Naive B cell (primary cell): ENCODE measurements around the gene PLA2G4E. TPM values are rescaled to one million over a fixed set of nuclear protein-coding genes. Genes with fewer than 3 reads are reported as not detected.

Experiments
- ATAC-seq, 2 donors: fragments of 150-1000 bp; cut with Tn5 transposase; 2 replicates each; pipeline ENCODE4 v1.10.0; 2021; ENCODE audit warnings: low read depth in 2 of 2, mild to moderate bottlenecking in 2 of 2, moderate library complexity in 2 of 2
- DNase-seq: peaks from one replicate; pipeline ENCODE4 v3.0.0; 2022
- H3K27ac Mint-ChIP-seq, 6 donors: one replicate each; pipeline ENCODE4 v1.8.0; 2020 to 2022; ENCODE audit warnings: mild to moderate bottlenecking in 6 of 6, mixed read lengths in 6 of 6, moderate library complexity in 5 of 6, inconsistent platforms in 2 of 6
- H3K27me3 Mint-ChIP-seq, 3 donors: one replicate each; pipeline ENCODE4 v1.8.0; 2021 to 2022; ENCODE audit warnings: mixed read lengths in 3 of 3, mild to moderate bottlenecking in 1 of 3
- H3K36me3 Mint-ChIP-seq, 2 donors: one replicate each; pipeline ENCODE4 v1.8.0; 2020 to 2022; ENCODE audit warnings: mixed read lengths in 2 of 2, inconsistent platforms in 1 of 2, mild to moderate bottlenecking in 1 of 2
- H3K4me1 Mint-ChIP-seq, 3 donors: one replicate each; pipeline ENCODE4 v1.8.0; 2020 to 2022; ENCODE audit warnings: mixed read lengths in 3 of 3, inconsistent platforms in 1 of 3, mild to moderate bottlenecking in 1 of 3, moderate library complexity in 1 of 3
- H3K4me3 Mint-ChIP-seq, 8 donors: one replicate each; pipeline ENCODE4 v1.8.0; 2020 to 2022; ENCODE audit warnings: mild to moderate bottlenecking in 8 of 8, mixed read lengths in 8 of 8, moderate library complexity in 8 of 8, inconsistent platforms in 2 of 8
- H3K9me3 Mint-ChIP-seq, 7 donors: one replicate each; pipeline ENCODE4 v1.8.0; 2020 to 2022; ENCODE audit warnings: mixed read lengths in 7 of 7, mild to moderate bottlenecking in 5 of 7, inconsistent platforms in 2 of 7, moderate library complexity in 1 of 7
- polyA plus RNA-seq, 6 donors: library from polyadenylated mRNA; unstranded; fragments of 300-500 nt; fragmentation: Illumina TruSeq; gene quantifications; one replicate each; pipeline ENCODE4 v1.2.3, GENCODE V29; 2021; ENCODE audit warnings: low read depth in 6 of 6

The PLA2G4E gene
- polyA plus RNA-seq, 6 donors from 2014 or later, result not detected

GRCh38 chr15:41969851-41970431, 50.9 kb downstream of the PLA2G4E start:
- Mint-ChIP-seq H3K36me3 (no peaks in the 10 kb centered on the region), H3K4me3 (peak overlapping the region; percentile 23 to 97 (median 88)), H3K9me3 (no peaks in the 10 kb centered on the region), H3K27ac (peak overlapping the region; percentile 40 to 96 (median 92)), H3K4me1 (peaks cover 56 to 72% (median 64%) of the 10 kb centered on the region in 3 donors), H3K27me3 (peaks cover 5 to 12% (median 10%) of the 10 kb centered on the region in 3 donors)
- peak; percentile 7 to 12 for ATAC-seq
- peak; percentile 48 for DNase-seq

GRCh38 chr15:41968701-41969100, 52.1 kb downstream of the PLA2G4E start:
- no peaks in the 10 kb centered on the region for H3K36me3 Mint-ChIP-seq
- H3K9me3 Mint-ChIP-seq, result no peaks in the 10 kb centered on the region
- ATAC-seq (no peak), DNase-seq (no peak)
- H3K27ac Mint-ChIP-seq, result peak overlapping the region in 3 of 6 donors; percentile 61 to 95 (median 78)
- H3K4me3 Mint-ChIP-seq, result peak overlapping the region in 5 of 8 donors; percentile 10 to 76 (median 65)
- peaks cover 0 to under 1% (median 0%) of the 10 kb centered on the region in 3 donors for H3K27me3 Mint-ChIP-seq
- H3K4me1 Mint-ChIP-seq, result peaks cover 56 to 72% (median 64%) of the 10 kb centered on the region in 3 donors

GRCh38 chr15:41967506-41968206, 53.2 kb downstream of the PLA2G4E start:
- Mint-ChIP-seq H3K9me3 (no peaks in the 10 kb centered on the region), H3K4me1 (peaks cover 51 to 62% (median 59%) of the 10 kb centered on the region in 3 donors), H3K27ac (peak overlapping the region; percentile 25 to 94 (median 84)), H3K4me3 (peak overlapping the region; percentile 5 to 90 (median 74)), H3K27me3 (no peaks in the 10 kb centered on the region), H3K36me3 (no peaks in the 10 kb centered on the region)
- DNase-seq (peak; percentile 72), ATAC-seq (peak; percentile 31 to 32)

DNA sequence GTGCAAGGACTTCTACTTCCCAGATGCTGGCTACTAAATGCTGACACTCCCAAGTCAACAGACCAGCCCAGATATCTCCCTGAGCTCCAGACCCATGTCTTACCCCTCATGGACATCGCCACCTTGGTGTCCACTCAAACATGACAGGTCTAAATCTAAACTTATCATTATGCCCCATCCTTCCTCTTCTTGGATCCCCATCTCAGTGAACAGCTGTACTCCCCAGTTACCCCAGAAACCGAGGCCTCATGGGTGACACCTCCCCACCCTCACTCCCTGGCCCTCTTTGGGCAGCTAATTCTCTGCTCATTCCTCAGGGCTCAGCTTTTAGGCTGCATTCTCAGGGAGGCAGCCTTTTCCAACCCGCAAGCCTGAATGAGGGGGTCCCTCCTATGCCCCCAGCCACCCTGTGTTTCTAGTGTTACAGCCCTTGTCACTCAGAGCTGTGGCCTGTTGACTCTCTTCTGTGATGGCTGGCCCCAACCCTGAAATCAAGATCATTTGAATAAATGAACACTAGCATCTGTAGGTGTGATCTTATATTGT, 53.8 kb downstream of the PLA2G4E start:
- ATAC-seq (no peak), DNase-seq (peak; percentile 14)
- peaks cover 3% of the 10 kb centered on the region in 2 donors for H3K36me3 Mint-ChIP-seq
- peak overlapping the region in 5 of 8 donors; percentile 36 to 77 (median 67) for H3K4me3 Mint-ChIP-seq
- peaks cover 0 to 2% (median 0%) of the 10 kb centered on the region in 7 donors for H3K9me3 Mint-ChIP-seq
- H3K27ac Mint-ChIP-seq, result peak overlapping the region in 4 of 6 donors; percentile 26 to 89 (median 83)
- H3K4me1 Mint-ChIP-seq, result peaks cover 50 to 62% (median 57%) of the 10 kb centered on the region in 3 donors
- H3K27me3 Mint-ChIP-seq, result no peaks in the 10 kb centered on the region

DNA sequence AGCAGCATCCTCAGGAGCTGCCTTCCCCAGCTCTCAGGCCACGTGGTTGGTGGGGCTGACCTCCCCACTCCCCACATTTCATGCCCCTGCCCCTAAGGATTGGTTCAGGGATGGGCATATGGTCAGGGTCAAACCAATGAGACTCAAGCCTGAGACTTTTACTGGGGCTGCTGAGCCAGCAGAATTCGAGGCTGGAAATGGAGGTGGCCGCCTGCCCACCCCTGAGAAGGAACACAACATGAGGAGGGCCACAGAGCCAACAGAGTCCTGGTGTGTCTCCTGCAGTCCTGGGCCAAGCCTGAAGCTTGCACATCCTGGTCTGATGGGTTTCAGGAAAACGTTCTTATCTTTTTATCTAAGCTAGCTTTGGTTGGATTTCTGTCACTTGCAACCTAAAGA, 54.4 kb downstream of the PLA2G4E start:
- H3K4me3 Mint-ChIP-seq, result peak overlapping the region in 4 of 8 donors; percentile 49 to 77 (median 69)
- peaks cover 0 to 2% (median 0%) of the 10 kb centered on the region in 7 donors for H3K9me3 Mint-ChIP-seq
- H3K27me3 Mint-ChIP-seq, result no peaks in the 10 kb centered on the region
- H3K36me3 Mint-ChIP-seq, result peaks cover 8% of the 10 kb centered on the region in 2 donors
- DNase-seq, result no peak
- H3K27ac Mint-ChIP-seq, result peak overlapping the region in 5 of 6 donors; percentile 26 to 89 (median 78)
- no peak for ATAC-seq
- H3K4me1 Mint-ChIP-seq, result peaks cover 48 to 62% (median 59%) of the 10 kb centered on the region in 3 donors

DNA sequence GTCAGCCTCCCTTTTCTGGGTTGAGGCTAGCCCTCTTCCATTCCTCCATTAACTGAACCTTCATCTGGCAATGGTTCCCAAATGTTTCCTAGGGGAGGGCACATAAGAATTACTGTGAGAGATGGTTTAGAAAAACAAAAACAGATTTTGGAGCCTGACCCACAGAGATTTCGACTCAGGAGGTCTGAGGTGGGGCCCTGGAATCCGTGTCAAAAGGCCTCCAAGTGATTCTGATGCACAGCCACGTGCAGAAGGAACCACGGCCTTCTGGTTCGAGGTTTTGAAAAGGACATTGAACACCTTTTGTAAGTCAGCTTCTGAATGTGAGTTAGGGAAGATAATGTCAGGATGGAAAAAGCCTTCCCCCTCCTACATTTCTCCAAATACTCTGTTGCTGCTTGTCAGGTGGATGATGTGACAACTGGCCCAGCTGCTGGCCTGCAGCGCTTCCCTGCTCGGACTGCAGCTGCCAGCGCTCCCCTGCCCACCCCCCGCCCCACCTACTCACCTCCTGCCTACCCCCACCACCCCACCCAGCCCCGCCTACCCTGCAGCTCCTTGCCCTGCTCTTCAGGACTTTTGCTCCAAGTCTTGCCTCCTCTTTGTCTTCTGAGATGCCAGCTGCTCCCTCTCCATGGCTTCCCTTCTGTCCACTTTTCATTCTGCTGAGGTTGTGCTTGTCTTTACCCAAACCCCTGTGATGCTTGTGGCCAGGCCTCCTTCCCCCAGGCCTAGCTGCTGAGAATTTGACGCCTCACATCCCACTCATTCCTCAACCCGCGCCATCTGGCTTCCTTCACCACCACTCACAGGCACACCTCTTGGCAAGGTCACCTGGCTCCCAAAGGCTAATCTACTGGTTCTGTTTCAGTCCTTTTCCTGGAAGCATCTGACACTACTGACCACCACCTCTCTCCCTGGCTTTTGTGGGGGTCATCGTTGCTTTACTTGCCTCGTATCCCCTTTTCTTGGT, 55.1 kb downstream of the PLA2G4E start:
- Mint-ChIP-seq H3K4me1 (peaks cover 41 to 57% (median 55%) of the 10 kb centered on the region in 3 donors), H3K36me3 (peaks cover 8% of the 10 kb centered on the region in 2 donors), H3K27ac (peak overlapping the region in 4 of 6 donors; percentile 51 to 85 (median 81)), H3K9me3 (peaks cover 0 to 2% (median 0%) of the 10 kb centered on the region in 7 donors), H3K27me3 (no peaks in the 10 kb centered on the region), H3K4me3 (peak overlapping the region in 1 of 8 donors; percentile 25)
- DNase-seq (no peak), ATAC-seq (no peak)

DNA sequence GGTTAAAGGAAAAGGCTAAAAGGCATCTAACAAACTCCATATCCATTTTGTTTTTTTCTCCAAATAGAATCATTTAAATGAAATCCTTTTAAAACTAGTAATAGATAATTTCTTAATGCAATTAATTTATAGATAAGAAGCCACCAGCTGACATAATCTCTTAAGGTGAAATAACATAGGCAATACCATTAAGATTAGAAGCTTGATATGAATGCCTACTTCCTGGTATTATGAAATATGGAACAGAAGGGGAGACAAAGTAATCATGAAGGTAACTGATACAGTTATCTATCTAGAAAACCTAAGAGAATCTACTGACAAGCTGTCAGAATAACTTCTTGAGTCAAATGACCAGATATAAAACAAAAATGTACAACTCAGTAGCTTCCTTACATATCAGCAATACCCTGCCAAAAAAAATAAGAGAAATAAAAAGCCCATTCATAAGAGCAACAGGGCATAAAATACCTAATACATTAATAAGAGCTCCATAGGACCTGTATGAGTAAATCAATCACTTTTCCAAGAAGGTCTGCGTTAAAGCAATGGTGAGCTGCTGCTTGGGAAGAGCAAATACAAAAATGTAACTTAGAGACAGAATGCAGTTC, 59.1 kb downstream of the PLA2G4E start:
- Mint-ChIP-seq H3K9me3 (peaks cover 0 to 2% (median 0%) of the 10 kb centered on the region in 7 donors), H3K27ac (no peak overlapping the region), H3K27me3 (no peaks in the 10 kb centered on the region), H3K36me3 (peaks cover 8% of the 10 kb centered on the region in 2 donors), H3K4me1 (peaks cover 14 to 31% (median 23%) of the 10 kb centered on the region in 3 donors), H3K4me3 (no peak overlapping the region)
- ATAC-seq (no peak), DNase-seq (no peak)

DNA sequence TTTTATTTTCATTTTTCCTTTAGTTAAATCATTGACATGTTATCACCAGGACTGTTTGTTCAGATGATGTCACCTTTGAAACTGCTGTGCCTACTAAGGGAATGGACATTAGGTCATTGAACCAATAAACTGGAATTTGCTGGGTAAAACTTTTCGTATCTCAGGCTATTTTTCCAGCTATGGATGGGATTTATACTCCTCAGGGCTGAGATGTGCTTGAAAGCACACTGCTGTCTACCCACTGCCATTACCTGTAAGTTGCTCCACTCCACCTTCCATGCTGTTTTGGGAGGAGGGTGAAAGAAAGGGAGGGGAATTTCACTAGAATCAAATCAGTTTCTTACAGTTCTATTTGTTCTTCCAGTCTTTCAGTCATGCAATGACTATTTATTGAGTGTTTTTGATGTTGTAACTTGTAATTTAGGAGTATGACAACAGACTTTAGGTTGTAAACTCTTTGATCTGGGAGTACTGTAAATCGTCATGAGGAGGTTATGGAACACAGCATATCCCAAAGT, 59.8 kb downstream of the PLA2G4E start:
- Mint-ChIP-seq H3K27ac (no peak overlapping the region), H3K27me3 (no peaks in the 10 kb centered on the region), H3K4me3 (no peak overlapping the region)

GRCh38 chr15:41958002-41958420, 62.8 kb downstream of the PLA2G4E start:
- peaks cover 0 to 2% (median 0%) of the 10 kb centered on the region in 7 donors for H3K9me3 Mint-ChIP-seq
- H3K4me1 Mint-ChIP-seq, result peaks cover 5 to 21% (median 12%) of the 10 kb centered on the region in 3 donors
- no peak for ATAC-seq
- peaks cover 8% of the 10 kb centered on the region in 2 donors for H3K36me3 Mint-ChIP-seq
- no peak for DNase-seq
- no peaks in the 10 kb centered on the region for H3K27me3 Mint-ChIP-seq
- no peak overlapping the region for H3K4me3 Mint-ChIP-seq
- H3K27ac Mint-ChIP-seq, result peak overlapping the region in 1 of 6 donors; percentile 3

More for the DNA sequence above, 59.8 kb downstream of the PLA2G4E start:
- ATAC-seq, result no peak
- DNase-seq, result no peak
- Mint-ChIP-seq H3K36me3 (peaks cover 8% of the 10 kb centered on the region in 2 donors), H3K4me1 (peaks cover 8 to 25% (median 16%) of the 10 kb centered on the region in 3 donors), H3K9me3 (peaks cover 0 to 2% (median 0%) of the 10 kb centered on the region in 7 donors)

DNA sequence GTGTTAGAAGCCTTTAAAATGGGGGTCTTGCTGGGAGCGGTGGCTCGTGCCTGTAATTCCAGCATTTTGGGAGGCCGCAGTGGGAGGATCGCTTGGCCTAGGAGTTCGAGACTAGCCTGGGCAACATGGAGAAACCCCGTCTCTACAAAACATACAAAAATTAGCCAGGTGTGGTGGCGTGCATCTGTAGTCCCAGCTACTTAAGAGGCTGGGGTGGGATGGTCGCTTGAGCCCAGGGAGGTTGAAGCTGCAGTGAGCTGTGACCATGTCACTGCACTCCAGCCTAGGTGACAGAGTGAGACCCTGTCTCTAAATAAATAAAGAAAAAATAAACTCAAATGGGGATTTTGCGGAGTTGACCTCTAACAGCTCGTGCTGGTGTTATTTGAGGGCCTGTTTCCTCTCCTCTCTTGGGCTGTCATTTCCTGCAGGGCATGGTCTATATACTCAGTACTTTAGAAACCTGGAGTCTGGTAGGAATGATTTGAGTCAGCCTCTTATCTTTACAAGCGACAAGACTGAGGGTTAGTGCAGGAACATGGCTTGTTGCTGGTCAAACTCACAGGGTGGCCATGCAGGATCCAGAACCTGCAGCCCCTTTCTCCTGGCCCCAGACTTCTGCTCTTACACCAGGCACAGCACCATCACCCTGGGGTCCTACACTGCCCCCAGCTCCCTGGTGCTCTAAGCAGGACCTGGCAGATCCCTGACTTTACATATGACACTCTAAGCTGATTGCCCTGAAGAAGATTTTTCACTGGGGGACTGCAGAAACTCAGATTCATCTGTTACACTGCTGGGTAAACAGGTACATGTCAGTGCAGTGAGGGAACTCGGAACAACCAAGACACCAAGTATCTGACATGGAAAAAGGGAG, 63.6 kb downstream of the PLA2G4E start:
- no peaks in the 10 kb centered on the region for H3K27me3 Mint-ChIP-seq
- H3K36me3 Mint-ChIP-seq, result peaks cover 9 to 11% of the 10 kb centered on the region in 2 donors
- peaks cover 0 to 1% (median 0%) of the 10 kb centered on the region in 7 donors for H3K9me3 Mint-ChIP-seq
- peaks cover 5 to 21% (median 12%) of the 10 kb centered on the region in 3 donors for H3K4me1 Mint-ChIP-seq
- no peak overlapping the region for H3K4me3 Mint-ChIP-seq
- H3K27ac Mint-ChIP-seq, result peak overlapping the region in 2 of 6 donors; percentile 3 to 75
- ATAC-seq (no peak), DNase-seq (no peak)

DNA sequence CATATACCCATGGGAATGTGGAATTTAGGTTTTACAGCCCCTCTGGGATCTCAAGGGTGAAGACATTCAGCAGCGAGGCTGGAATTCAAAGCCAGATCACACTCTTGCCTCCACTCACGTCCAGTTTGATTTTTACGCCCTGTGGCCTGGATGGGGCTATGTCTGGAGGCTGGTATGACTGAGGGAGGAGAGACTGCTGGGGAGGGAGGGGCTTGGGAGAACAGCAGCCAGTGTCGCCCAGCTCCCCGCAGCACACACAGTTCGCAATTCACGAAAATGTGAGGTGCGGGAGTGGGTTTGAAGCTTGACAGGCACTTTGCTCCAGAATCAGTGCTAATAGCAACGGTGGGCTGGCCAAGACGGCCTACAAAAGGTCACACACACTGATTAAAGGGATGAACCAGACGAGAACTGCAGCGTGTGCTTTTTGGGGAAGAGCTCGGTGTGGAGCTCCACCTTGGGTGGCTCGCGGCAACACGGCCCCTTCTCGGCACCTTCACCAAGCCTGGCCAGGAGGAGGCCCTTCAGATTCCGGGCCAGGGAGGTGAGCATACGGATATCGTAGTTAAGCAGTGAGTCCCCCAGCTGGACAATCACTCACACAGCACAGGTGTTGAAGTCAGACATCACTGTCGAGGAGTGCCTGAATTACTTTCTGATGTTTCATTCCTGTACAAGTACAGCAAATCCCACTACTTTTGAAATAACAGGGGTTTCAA, 64.9 kb downstream of the PLA2G4E start:
- ATAC-seq (no peak), DNase-seq (no peak)
- Mint-ChIP-seq H3K9me3 (no peaks in the 10 kb centered on the region), H3K27me3 (no peaks in the 10 kb centered on the region), H3K4me1 (peaks cover 5 to 13% (median 7%) of the 10 kb centered on the region in 3 donors), H3K27ac (no peak overlapping the region), H3K36me3 (peaks cover 5 to 8% of the 10 kb centered on the region in 2 donors), H3K4me3 (no peak overlapping the region)
